DMS 273 treated with DMSO at 0.1 percent for 48 hours (cell line): ENCODE results near the gene TSPEAR.
"Not testable (repeated sequence)": the region's sequence is repeated elsewhere in the genome, so short reads cannot be mapped to it uniquely, and the experiment has no call there.

ENCODE experiments used
- DNase-seq: peaks from one replicate; lab custom pipeline; 2025; lab: John Stamatoyannopoulos, UW

TSPEAR gene

DNA sequence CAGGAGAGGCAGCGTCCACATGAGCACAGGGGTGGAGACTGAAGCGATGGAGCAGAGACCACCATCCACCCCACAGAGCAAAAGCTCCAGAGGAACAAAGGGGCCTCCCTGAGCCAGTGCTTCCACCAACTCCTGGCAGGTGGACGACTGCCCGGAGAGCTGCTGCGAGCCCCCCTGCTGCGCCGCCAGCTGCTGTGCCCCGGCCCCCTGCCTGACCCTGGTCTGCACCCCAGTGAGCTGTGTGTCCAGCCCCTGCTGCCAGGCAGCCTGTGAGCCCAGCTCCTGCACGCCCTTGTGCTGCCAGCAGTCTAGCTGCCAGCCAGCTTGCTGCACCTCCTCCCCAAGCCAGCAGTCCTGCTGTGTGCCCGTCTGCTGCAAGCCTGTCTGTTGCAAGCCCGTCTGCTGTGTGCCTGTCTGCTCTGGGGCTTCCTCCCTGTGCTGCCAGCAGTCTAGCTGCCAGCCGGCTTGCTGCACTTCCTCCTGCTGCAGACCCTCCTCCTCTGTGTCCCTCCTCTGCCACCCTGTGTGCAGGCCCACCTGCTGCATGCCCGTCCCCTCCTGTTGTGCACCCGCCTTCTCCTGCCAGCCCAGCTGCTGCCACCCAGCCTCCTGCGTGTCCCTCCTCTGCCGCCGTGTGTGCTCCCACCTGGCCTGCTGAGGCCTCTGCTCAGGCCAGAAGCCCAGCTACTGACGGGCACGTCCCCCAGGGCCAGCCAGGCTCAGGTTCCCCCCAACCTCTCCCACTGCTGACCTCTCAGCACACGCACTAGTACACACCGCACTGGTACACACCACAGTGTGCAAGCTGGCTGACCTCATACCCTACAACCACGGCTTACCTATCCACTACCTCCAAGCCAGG lies 9.0 kb downstream of the TSPEAR start:
- DNase-seq: peak; percentile 74

DNA sequence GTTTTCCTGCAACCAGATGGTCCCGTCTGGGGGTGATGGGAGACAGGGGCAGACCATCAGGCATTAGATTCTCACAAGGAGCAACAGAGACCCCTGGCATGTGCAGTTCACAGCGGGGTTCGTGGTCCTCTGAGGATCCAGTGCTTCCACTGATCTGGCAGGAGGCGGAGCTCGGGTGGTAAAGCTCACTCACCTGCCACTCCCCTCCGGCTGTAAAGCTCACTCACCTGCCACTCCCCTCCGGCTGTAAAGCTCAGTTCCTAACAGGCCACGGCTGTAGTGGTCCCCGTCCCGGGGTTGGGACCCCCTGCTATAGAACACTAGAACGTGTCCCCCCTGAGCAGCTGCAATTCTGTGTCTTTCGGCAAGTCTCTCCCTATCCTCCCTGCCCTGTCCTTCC lies 9.8 kb downstream of the TSPEAR start:
- no peak for DNase-seq

DNA sequence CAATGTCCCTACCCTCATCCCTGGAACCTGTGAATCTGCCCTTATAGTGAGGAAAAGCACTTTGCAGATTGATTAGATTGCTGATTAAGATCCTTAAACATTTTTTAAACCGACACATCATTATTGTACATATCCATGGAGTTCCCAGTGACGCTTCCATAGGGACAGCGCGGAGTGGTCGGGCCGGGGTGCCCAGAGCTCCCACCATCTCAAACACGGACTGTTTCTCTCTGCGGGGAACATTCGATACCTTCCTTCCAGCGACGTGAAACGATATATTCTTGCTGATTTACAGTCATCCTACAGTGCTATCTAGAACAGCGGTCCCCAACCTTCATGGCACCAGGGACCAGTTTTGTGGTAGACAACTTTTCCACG lies 10.4 kb downstream of the TSPEAR start:
- DNase-seq: no peak

- DNase-seq: no peak
These were observed 11.0 kb downstream of the TSPEAR start for GRCh38 chr21:44700101-44701022.

GRCh38 chr21:44699502-44700001 lies 11.8 kb downstream of the TSPEAR start:
- DNase-seq: no peak

- DNase-seq: no peak
These were observed 13.3 kb downstream of the TSPEAR start for GRCh38 chr21:44697811-44698734.

- peak; percentile 44 for DNase-seq
These were observed 14.1 kb downstream of the TSPEAR start, which contains the start of gene KRTAP10-12 for GRCh38 chr21:44697172-44697810. Gene KRTAP10-12 (plus strand): TSS chr21:44697172. CDS start chr21:44697202, 30 bp downstream.

DNA sequence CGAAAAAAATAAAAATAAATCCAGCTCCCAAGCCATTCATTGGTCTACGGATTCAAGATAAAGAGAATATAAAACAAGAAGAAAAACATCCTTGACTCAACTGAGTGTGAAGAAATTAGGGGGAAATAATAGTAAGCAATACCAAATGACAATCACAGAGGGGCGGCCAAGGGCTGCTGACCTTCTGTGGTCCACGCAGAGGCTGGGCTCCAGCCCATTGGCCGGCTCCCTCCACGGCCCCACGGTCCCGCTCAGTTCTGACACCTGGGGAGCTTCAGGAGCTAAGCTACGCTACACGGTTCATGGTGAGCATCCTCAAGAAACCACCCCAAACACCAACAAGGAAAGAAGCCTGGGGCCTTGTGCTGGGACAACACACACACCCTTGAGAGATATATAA lies 14.8 kb downstream of the TSPEAR start:
- no peak for DNase-seq

DNA sequence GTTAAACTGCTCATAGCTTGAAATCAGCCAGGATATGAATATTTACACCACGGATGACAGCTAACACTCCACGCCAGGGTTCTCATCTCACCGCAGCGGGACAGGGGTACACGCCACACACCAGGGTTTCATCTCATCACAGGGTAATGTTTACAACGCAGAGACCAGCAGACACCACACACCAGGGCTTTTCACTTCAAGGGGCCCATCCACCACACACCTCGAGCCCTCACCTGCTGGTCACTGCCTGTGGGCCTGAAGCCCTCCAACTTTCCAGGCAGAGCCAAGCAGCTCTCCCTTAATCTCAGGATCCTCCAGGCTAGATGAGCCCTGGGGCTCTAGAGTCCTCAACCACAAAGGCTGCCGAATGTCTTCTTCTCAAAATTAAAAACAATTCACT lies 15.7 kb downstream of the TSPEAR start:
- DNase-seq: no peak

GRCh38 chr21:44695184-44695583 lies 16.2 kb downstream of the TSPEAR start:
- DNase-seq: no peak

DNA sequence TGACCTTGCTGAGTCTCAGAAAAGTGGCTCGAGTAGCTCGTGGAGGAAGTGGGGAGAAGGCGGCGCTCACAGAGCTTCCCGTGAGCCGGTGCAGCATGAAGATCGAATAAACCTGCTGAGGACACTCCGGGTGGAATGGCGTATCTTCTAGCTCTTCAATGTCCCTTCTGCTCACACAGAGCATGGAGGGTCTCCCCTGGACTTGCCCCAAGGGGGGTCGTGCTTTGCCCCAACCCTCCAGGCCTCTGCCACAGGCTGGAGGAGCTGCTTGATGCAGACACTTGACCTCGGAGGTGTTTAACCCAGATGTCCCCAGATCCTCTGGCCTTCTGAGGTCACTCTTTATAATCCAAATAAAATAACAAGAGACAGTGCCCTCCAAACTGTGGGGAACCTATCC lies 16.6 kb downstream of the TSPEAR start:
- DNase-seq: no peak

GRCh38 chr21:44692798-44693512 lies 18.4 kb downstream of the TSPEAR start:
- no peak for DNase-seq

DNA sequence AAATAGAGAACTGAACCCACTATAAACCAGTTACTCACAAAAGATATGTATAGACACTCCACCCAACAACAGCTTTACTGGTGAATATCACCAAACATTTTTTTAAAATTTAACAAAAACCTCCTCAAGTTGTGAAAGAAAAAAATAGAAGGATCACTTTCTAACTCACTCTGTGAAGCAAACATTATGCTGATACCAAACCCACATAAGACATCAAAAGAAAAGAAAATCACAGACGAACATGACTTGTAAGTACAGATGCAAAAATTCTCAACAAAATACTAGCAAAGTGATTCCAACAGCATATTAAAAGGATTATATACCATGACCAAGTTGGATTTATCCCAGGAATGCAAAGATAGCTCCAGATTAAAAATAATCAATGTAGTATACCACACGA lies 19.7 kb downstream of the TSPEAR start:
- no peak for DNase-seq

DNA sequence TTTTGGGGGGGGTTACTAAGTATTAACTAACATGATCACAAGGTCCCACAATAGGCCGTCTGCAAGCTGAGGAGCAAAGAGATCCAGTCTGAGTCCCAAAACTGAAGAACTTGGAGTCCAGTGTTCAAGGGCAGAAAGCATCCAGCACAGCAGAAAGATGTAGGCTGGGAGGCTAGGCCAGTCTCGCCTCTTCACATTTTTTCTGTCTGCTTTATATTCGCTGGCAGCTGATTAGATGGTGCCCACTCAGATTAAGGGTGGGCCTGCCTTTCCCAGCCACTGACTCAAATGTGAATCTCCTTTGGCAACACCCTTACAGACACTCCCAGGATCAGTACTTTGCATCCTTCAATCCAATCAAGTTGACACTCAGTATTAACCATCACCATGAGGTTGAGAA lies 21.6 kb downstream of the TSPEAR start:
- DNase-seq: not testable (repeated sequence)

GRCh38 chr21:44687671-44688070 lies 23.7 kb downstream of the TSPEAR start:
- no peak for DNase-seq

GRCh38 chr21:44686843-44687561 lies 24.4 kb downstream of the TSPEAR start:
- no peak for DNase-seq

GRCh38 chr21:44686000-44686781 lies 25.2 kb downstream of the TSPEAR start:
- DNase-seq: no peak

GRCh38 chr21:44685050-44685449 lies 26.3 kb downstream of the TSPEAR start:
- not testable (repeated sequence) for DNase-seq

GRCh38 chr21:44684483-44684882 lies 26.9 kb downstream of the TSPEAR start:
- no peak for DNase-seq
